K562 (cell line): Measurements from ENCODE around the gene BOLA1. TPM values are rescaled to one million over a fixed set of nuclear protein-coding genes. Genes with fewer than 3 reads are reported as not detected.

ENCODE experiments used
- ATAC-seq: fragments of 200-7000 bp; cut with Tn5 transposase; 3 replicates; pipeline ENCODE4 v1.9.1; 2020; ENCODE audit warnings: moderate library complexity
- BruUV-seq: library from RNA; stranded (reverse); fragments of 400-500 nt; replicated peaks from 2 replicates; lab custom pipeline; 2021; lab: Mats Ljungman, UMichigan
- CTCF ChIA-PET: fragments of 300-600 bp; formaldehyde crosslinking; extraction: SDS; loops from one replicate; lab custom pipeline; 2021; ENCODE audit warnings: low intra/inter-chr PET ratio; lab: Yijun Ruan, JAX
- POLR2A ChIA-PET: fragments of 300-600, 350-650 bp; sonication (Branson Sonifier 250); formaldehyde crosslinking; extraction: SDS; loops from one replicate; lab custom pipeline; 2021; ENCODE audit warnings: antibody characterized with exemption, inconsistent platforms; lab: Yijun Ruan, JAX
- DNase-seq, 4 experiments: peaks; one replicate each; pipeline versions ENCODE4 v3.0.0 to v3.0.0-alpha.2; 2011 to 2018; ENCODE audit warnings: low spot score in 3 of 4, mixed read lengths in 3 of 4; ENCODE audit errors: extremely low read depth in 1 of 4
- FAIRE-seq: peaks from 2 replicates; lab custom pipeline; 2011; peaks lifted over from hg19 to GRCh38; lab: Jason Lieb, UNC
- H2AFZ ChIP-seq: 2 replicates; pipeline ENCODE4 v1.6.0; 2011; ENCODE audit warnings: low read depth, low read length, control low read depth, inconsistent platforms
- H3K27ac ChIP-seq: fragments of 200-600 bp; 3 replicates; pipeline ENCODE4 v1.8.0; 2011; ENCODE audit warnings: low read depth, mild to moderate bottlenecking, control low read depth, inconsistent platforms, low read length, moderate library complexity, mixed read lengths; ENCODE audit errors: extremely low read depth
- H3K27me3 ChIP-seq, 2 experiments: fragments of 300-600 bp in 1 of 2; 2 replicates in 1 of 2; 3 replicates in 1 of 2; pipeline versions ENCODE4 v1.6.0 to v1.8.0; 2011; ENCODE audit warnings: inconsistent platforms in 2 of 2, low read length in 2 of 2, mild to moderate bottlenecking in 1 of 2, mixed read lengths in 1 of 2, moderate library complexity in 1 of 2; ENCODE audit not compliant: control insufficient read depth in 2 of 2, insufficient read depth in 2 of 2
- H3K36me3 ChIP-seq: fragments of 300-600 bp; 3 replicates; pipeline ENCODE4 v1.8.0; 2011; ENCODE audit warnings: mild to moderate bottlenecking, low read length, inconsistent platforms; ENCODE audit not compliant: control insufficient read depth, insufficient read depth
- H3K4me1 ChIP-seq, 2 experiments: fragments of 200-600 bp in 1 of 2; replicated peaks in 1 of 2; 2 replicates in 1 of 2; 3 replicates in 1 of 2; pipeline versions ENCODE4 v1.5.1 to v1.8.0; 2011; ENCODE audit warnings: inconsistent platforms in 2 of 2, low read length in 2 of 2, mild to moderate bottlenecking in 1 of 2, mixed read lengths in 1 of 2, moderate library complexity in 1 of 2; ENCODE audit not compliant: control insufficient read depth in 2 of 2, insufficient read depth in 2 of 2
- H3K4me2 ChIP-seq: 2 replicates; pipeline ENCODE4 v1.6.1; 2011; ENCODE audit warnings: low read length, control low read depth, inconsistent platforms, mixed read lengths; ENCODE audit not compliant: insufficient read depth
- H3K4me3 ChIP-seq: fragments of 200-600 bp; sonication (generic), shearing (Covaris generic); 2 replicates; pipeline ENCODE4 v1.5.1; 2016; ENCODE audit warnings: control low read depth, inconsistent platforms
- H3K79me2 ChIP-seq: fragments of 200-600 bp; 3 replicates; pipeline ENCODE4 v1.8.0; 2011; ENCODE audit warnings: low read length, inconsistent platforms; ENCODE audit not compliant: control insufficient read depth, insufficient read depth
- H3K9ac ChIP-seq, 2 experiments: 2 replicates each; pipeline versions ENCODE4 v1.6.0 to v1.6.1; 2011; ENCODE audit warnings: low read depth in 2 of 2, low read length in 2 of 2, control low read depth in 1 of 2, inconsistent platforms in 1 of 2, mild to moderate bottlenecking in 1 of 2, mixed read lengths in 1 of 2; ENCODE audit not compliant: insufficient read depth in 1 of 2
- H3K9me1 ChIP-seq: one replicate; pipeline ENCODE4 v1.6.0; 2011; ENCODE audit warnings: inconsistent platforms, mild to moderate bottlenecking, low read length, moderate library complexity; ENCODE audit not compliant: control insufficient read depth, insufficient read depth
- H3K9me3 ChIP-seq: replicated peaks from 2 replicates; pipeline ENCODE4 v1.5.1; 2011; ENCODE audit warnings: low read depth, low read length, inconsistent platforms; ENCODE audit not compliant: control insufficient read depth, insufficient read depth
- H4K20me1 ChIP-seq: replicated peaks from 2 replicates; pipeline ENCODE4 v1.6.1; 2011; ENCODE audit warnings: low read length, inconsistent platforms, mixed read lengths; ENCODE audit not compliant: control insufficient read depth, insufficient read depth
- BRD4 ChIP-seq: fragments of 200-600 bp; sonication (generic); IDR thresholded peaks from 2 replicates; pipeline ENCODE4 v1.6.1; 2017; ENCODE audit warnings: inconsistent platforms
- CBFA2T2 ChIP-seq: fragments of 450-650 bp; conservative IDR thresholded peaks from 2 replicates; pipeline ENCODE4 v1.6.1; 2017; ENCODE audit warnings: mild to moderate bottlenecking
- CREB3L1 ChIP-seq: fragments of 450-650 bp; IDR thresholded peaks from 2 replicates; pipeline ENCODE4 v1.6.1; 2014; ENCODE audit warnings: low read depth, mild to moderate bottlenecking, moderate library complexity, borderline replicate concordance
- CTBP1 ChIP-seq: fragments of 450-650 bp; IDR thresholded peaks from 2 replicates; pipeline ENCODE4 v1.6.1; 2016; ENCODE audit warnings: borderline replicate concordance
- E2F8 ChIP-seq: fragments of 450-650 bp; IDR thresholded peaks from 2 replicates; pipeline ENCODE4 v1.7.1; 2018; ENCODE audit warnings: mild to moderate bottlenecking, low read depth; ENCODE audit not compliant: partially characterized antibody
- MAFK ChIP-seq: IDR thresholded peaks from 2 replicates; pipeline ENCODE4 v1.6.1; 2011; ENCODE audit warnings: low read length, improper control_type of control experiment
- MAX ChIP-seq: sonication (generic); formaldehyde crosslinking; IDR thresholded peaks from 2 replicates; pipeline ENCODE4 v1.9.0; 2022; ENCODE audit warnings: mild to moderate bottlenecking, missing genetic modification reagents
- MEF2A ChIP-seq: IDR thresholded peaks from 2 replicates; pipeline ENCODE4 v1.6.1; 2011; ENCODE audit warnings: low read depth, mild to moderate bottlenecking, low read length, moderate library complexity; ENCODE audit not compliant: control insufficient read depth
- MEF2D ChIP-seq: conservative IDR thresholded peaks from 2 replicates; pipeline ENCODE4 v1.6.1; 2016; ENCODE audit warnings: low read depth, missing genetic modification characterization, missing compliant biosample characterization
- MXD1 ChIP-seq: fragments of 250-450 bp; sonication (Bioruptor Pico); IDR thresholded peaks from 2 replicates; pipeline ENCODE4 v1.8.0; 2021; ENCODE audit warnings: borderline replicate concordance, mild to moderate bottlenecking, moderate library complexity; ENCODE audit not compliant: poor library complexity, severe bottlenecking
- PTTG1 ChIP-seq: fragments of 450-650 bp; IDR thresholded peaks from 2 replicates; pipeline ENCODE4 v1.6.1; 2016; ENCODE audit warnings: low read depth, mild to moderate bottlenecking, missing genetic modification characterization, missing compliant biosample characterization
- RB1 ChIP-seq: fragments of 450-650 bp; IDR thresholded peaks from 2 replicates; pipeline ENCODE4 v1.6.1; 2017; ENCODE audit warnings: low read depth, mild to moderate bottlenecking
- SPI1 ChIP-seq: IDR thresholded peaks from 2 replicates; pipeline ENCODE4 v1.6.1; 2011; ENCODE audit warnings: low read depth, low read length, control low read depth, borderline replicate concordance
- WGBS: fragments of 100-300 bp; shearing (Covaris generic); methylation state at CpG from one replicate; pipeline ENCODE4 v1.1.6; 2016; ENCODE audit warnings: low coverage, mixed read lengths; ENCODE audit not compliant: insufficient coverage; ENCODE audit errors: missing lambda C conversion rate; 5-methylcytosine and 5-hydroxymethylcytosine counted together
- in situ Hi-C: fragments of 300-500 bp; cut with MboI; formaldehyde crosslinking; loops from 4 replicates; pipeline ENCODE4 v1.15.0; 2018; ENCODE audit warnings: inconsistent platforms, mixed read lengths
- intact Hi-C: fragments of 100-400 bp; cut with micrococcal nuclease; formaldehyde crosslinking; loops from 2 replicates; pipeline ENCODE4 v1.14.2; 2022
- polyA plus RNA-seq, 8 experiments: library from polyadenylated mRNA; depleted of rRNA in 4 of 8; stranded (reverse) in 5 of 8; unstranded in 3 of 8; fragments of >200 nt; fragmentation: Nextera tagmentation in 2 of 8; fragmentation: Illumina TruSeq in 1 of 8; extraction: Ambion mirVana in 2 of 8; extraction: Trizol in 1 of 8; gene quantifications; 2 replicates each; pipeline versions ENCODE4 v1.2.1 to v1.2.3, GENCODE V29; 2011 to 2014; ENCODE audit warnings: inconsistent platforms in 1 of 8, missing spikeins in 1 of 8
- total RNA-seq, 7 experiments: library from RNA; depleted of rRNA in 6 of 7; stranded (reverse); fragments of >200 nt in 6 of 7; fragmentation: Illumina TruSeq in 2 of 7; extraction: Trizol in 2 of 7; gene quantifications; 2 replicates each; pipeline versions ENCODE4 v1.2.1 to v1.2.3, GENCODE V29; 2011 to 2021; ENCODE audit warnings: low replicate concordance in 1 of 7

BOLA1 gene
- total and polyA plus RNA-seq, 9 of the 15 experiments (the other 6 are each of a cell fraction or from before 2014, with no cell fraction given), result 0.18 to 1.2 (median 0.40) TPM; not detected in 2

- no peak for TF ChIP-seq CREB3L1
- TF ChIP-seq MAFK, result no peak
- TF ChIP-seq MXD1 (CRISPR knock-in tag), result no peak
- TF ChIP-seq BRD4, result no peak
- no peak for TF ChIP-seq PTTG1
Measured at GRCh38 chr1:149915429-149916192, 16.2 kb downstream of the BOLA1 start (continued).

GRCh38 chr1:149916193-149916897 is 17.0 kb downstream of the BOLA1 start:
- in situ Hi-C loops (no loop called here), intact Hi-C loops (no loop called here)
- Histone ChIP-seq H4K20me1 (no peaks in the 10 kb centered on the region), H3K9me3 (no peaks in the 10 kb centered on the region), H3K27me3 (no peaks in the 10 kb centered on the region), H3K4me3 (no peak overlapping the region), H3K27ac (peak overlapping the region; percentile 73), H3K36me3 (no peaks in the 10 kb centered on the region), H3K9me1 (no peaks in the 10 kb centered on the region), H2AFZ (peak overlapping the region; percentile 94), H3K4me2 (peak overlapping the region; percentile 50), H3K4me1 (peaks cover 15 to 26% of the 10 kb centered on the region in 2 experiments), H3K79me2 (no peaks in the 10 kb centered on the region), H3K9ac (peak overlapping the region; percentile 41 to 50; a peak in 3 of 4 replicates)
- BruUV-seq, result no TSS peak
- ATAC-seq, result peak; percentile 36
- POLR2A ChIA-PET, result interaction anchor here (0.6 to 3.3 kb wide), 5 partner anchors 9 to 29 kb away, joined by 3 to 31 read pairs (median 5); a partner anchor contains a TSS
- DNase-seq, result peak in 1 of 4 experiments; percentile 58
- CTCF ChIA-PET, result no interaction called here
- WGBS, result 38% methylated on average over 9 of the region's 9 CpGs
- FAIRE-seq, result no peak
- TF ChIP-seq CBFA2T2 (0 out of 2 replicates have a peak, but pooled peaks have one; percentile 8), MEF2A (peak; percentile 92), MAX (peak; percentile 8; the same call in 1 of the 2 replicates), CTBP1 (0 out of 2 replicates have a peak, but pooled peaks have one; percentile 32), RB1 (no peak), E2F8 (no peak), MEF2D (tag) (0 out of 2 replicates have a peak, but pooled peaks have one; percentile 45), SPI1 (peak; percentile 64; the same call in 1 of the 2 replicates)
